ENCODE data around the gene HES5.

GRCh38 chr1:2564006-2564814 lies 34.1 kb upstream of the HES5 start:
- TF ChIP-seq CTCF (IDR thresholded peaks at IDR 0.05; ENCODE audit: extremely low read depth in 1 of 2, insufficient read depth in 1 of 2, low read depth in 1 of 2, low read length in 2 of 2) (no peak), GATA2 (IDR thresholded peaks at IDR 0.05; ENCODE audit: insufficient read depth, insufficient read length, low read depth, low read length) (no peak), POLR2AphosphoS5 (IDR thresholded peaks at IDR 0.05; ENCODE audit: insufficient read depth, low read depth, low read length) (no peak), POLR2A (IDR thresholded peaks at IDR 0.05; ENCODE audit: low read depth, low read length) (no peak), MAX (IDR thresholded peaks at IDR 0.05; ENCODE audit: insufficient read depth, insufficient read length) (no peak), MYC (IDR thresholded peaks at IDR 0.05; ENCODE audit: low read depth, low read length) (no peak)

Measured in endothelial cell of umbilical vein (primary cell).